Effector CD4-positive, alpha-beta T cell (primary cell): ENCODE data around the gene MAPT.
A peak's percentile ranks its signal among the peaks of the same experiment; 100 is the strongest.

Experiments used
- DNase-seq: peaks from one replicate; pipeline ENCODE4 v3.0.0-alpha.2; 2020

Gene MAPT

GRCh38 chr17:46037722-46038255 lies 143.4 kb downstream of the MAPT start:
- no peak for DNase-seq

DNA sequence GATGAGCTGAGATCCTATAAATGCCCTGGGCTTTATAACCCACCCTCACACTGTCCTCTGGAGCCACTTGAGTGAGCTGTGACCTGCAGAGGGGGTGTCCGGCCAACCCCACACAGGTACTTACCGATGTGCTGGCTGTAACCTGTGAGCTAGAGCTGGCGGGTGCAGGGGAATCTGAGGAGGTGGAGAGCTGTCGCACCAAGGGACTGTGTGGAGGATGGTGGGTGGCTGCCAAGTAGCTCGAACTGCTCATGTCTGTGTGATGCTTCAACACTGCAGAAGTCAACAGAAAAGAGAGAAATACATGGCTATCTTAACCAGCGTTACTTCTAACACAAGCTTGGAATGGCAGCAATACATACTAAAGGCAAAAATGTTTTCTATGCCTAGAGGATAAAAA lies 144.1 kb downstream of the MAPT start:
- DNase-seq: no peak

- DNase-seq: no peak
Measured at GRCh38 chr17:46038937-46039336, 144.6 kb downstream of the MAPT start.

DNA sequence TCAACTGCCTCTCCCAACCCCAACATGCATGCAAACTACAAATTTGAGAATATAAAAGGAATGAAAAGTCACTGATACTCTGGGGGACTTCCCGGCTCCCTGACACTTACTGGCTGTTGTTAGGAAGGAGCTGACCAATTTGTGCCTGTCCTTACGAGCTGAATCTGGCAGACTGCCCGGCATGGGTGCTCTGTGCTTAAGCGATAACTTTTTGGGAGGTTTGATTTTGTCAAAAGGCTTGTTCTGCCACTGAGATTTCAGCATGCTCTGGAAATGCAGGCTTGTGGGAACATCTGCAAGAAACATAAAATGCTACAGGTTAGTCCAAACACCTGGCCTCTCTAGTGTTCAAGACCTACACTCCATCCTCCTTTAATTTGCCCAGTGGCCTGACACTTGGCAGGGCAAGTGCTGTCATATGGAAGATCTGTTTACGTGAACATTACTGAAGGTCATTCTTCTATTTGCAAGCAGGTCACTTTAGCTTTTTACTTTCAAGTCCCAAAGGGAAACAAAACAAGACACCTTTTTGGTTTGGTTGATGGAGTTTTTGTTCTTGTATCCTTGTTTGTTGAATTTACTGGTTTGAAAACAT lies 145.3 kb downstream of the MAPT start:
- DNase-seq: no peak

- no peak for DNase-seq
Measured at GRCh38 chr17:46042246-46042645, 147.9 kb downstream of the MAPT start.

GRCh38 chr17:46042925-46043324 lies 148.6 kb downstream of the MAPT start:
- DNase-seq: no peak

GRCh38 chr17:46043606-46044005 lies 149.3 kb downstream of the MAPT start:
- DNase-seq: no peak

DNA sequence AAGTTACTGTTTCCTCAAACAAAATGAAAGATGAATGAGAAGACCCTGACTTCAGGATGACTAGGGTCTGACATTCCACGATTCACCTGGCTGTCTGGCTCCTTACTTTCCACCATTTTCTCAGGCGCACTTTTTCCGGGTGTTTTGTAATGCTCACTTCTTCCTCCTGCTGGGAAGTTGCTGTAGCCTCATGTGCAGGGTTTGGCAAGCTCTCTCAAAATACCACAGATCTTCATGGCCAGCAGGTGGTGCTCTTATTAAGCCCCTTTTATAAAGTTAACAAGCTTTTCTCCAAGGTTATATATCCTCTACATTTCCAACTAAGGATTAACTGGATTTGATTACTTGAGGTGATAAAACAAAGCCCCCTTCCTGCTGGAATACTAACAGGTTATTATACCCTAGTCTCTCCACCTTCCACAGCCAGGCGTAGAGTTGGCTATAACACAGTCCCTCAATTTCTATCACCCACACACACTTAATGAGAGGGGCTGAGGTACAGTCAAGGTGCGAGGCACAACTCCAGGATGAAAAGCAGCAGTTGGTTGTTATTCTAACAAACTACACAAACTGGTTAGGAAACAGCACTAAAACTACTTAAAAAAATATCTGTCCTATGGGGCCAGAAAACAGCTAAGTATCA lies 150.1 kb downstream of the MAPT start:
- DNase-seq: peak; percentile 36

DNA sequence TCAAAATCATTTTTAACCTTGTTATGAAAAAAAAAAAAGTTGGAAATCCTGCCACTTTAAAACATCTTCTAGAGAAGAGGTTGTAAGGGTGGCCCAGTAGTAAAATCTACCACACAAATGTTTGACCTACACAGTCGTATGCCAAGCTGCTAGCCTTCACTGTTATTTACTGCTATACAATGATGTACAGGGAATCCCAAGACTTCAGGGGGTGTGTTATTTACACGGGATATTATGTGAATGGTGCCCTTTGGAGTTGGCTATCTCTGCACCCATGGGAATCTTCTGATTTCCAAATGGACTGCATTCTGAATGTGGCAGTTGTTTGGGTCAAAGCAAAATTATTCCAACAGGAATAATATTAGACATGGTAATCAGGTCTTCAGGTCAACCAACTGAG lies 150.6 kb downstream of the MAPT start:
- DNase-seq: no peak

DNA sequence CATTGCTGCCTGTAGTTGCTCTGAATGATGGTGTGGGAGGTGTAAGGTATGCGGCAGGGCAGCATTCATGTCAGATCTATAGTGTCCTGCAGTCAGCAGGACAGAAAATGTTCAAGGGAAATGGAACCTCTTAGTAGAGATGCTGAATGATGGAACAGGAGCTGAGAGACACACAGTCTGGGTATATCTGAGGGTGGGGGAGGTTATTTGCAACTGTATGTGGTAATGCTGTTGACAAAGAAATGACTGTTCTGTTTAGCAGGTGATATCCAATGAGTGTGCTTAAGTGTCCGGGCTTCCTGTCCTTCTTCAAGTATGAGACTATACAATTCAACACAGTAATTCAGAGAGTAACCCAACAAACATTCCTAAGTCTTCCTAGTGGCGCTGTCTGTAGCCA lies 151.3 kb downstream of the MAPT start:
- DNase-seq: no peak

GRCh38 chr17:46046957-46047356 lies 152.6 kb downstream of the MAPT start:
- DNase-seq: no peak

DNA sequence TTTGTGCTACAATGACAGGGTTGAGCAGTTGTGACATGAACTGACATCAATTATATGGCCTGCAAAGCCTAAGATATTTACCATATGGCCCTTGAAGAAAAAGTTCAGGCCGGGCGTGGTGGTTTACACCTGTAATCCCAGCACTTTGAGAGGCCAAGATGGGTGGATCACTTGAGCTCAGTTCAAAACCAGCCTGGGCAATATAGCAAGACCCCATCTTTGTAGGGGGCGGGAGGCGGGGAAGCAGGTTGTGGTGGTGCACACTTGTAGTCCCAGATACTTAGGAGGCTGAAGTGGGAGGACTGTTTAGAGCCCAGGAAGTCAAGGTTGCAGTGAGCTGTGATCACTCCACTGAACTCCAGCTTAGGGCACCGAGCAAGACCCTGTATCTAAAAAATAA lies 153.0 kb downstream of the MAPT start:
- DNase-seq: no peak

DNA sequence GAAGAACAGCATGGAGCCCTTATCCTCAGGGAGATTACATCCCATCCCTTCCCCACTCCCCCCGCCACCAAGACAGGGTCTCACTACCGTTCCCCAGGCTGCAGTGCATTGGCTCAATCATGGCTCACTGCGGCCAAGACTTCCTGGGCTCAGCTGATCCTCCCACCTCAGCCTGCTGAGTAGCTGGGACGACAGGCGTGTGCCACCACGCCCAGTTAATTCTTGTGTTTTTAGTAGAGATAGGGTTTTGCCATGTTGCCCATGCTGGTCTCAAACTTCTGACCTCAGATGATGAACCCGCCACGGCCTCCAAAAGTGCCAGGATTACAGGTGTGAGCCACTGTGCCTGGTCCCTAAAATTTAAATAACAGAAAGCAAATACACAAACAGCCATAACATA lies 153.5 kb downstream of the MAPT start:
- DNase-seq: no peak

DNA sequence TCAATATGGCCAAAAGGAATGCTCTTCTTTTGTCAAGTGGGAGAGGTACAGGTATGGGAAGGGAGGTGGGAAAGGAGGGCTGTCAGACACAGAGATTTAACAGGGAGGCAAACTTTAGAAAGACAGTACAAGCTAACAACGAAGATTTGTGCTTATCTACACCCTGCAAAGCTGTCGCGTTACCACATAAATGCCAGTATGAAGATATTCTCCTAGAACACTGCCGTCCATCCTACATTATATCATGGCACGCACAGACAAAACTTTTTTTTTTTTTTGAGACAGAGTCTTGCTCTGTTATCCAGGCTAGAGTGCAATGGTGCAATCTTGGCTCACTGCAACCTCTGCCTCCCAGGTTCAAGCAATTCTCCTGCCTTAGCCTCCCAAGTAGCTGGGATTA lies 155.3 kb downstream of the MAPT start:
- no peak for DNase-seq

GRCh38 chr17:46053911-46054534 lies 159.7 kb downstream of the MAPT start:
- DNase-seq: no peak

GRCh38 chr17:46056800-46057304 lies 162.5 kb downstream of the MAPT start:
- no peak for DNase-seq

DNA sequence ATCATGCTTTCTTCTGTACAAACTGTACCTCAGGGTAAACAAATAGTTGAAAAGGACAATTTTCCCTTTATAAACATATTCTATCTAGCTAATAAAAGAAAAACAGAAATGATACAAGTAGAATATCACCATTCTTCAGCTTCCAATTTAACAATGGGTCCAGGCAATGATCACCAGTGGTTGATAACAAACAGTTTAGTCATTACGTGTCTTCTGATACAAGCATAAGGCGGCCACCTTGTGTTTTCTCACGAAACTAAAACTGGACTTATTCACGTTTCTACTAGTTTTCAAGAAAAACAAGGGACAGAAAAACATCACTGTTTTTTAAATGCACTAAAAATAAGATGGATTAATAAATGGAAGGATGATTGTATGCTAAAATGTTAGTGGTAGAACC lies 163.0 kb downstream of the MAPT start:
- no peak for DNase-seq

DNA sequence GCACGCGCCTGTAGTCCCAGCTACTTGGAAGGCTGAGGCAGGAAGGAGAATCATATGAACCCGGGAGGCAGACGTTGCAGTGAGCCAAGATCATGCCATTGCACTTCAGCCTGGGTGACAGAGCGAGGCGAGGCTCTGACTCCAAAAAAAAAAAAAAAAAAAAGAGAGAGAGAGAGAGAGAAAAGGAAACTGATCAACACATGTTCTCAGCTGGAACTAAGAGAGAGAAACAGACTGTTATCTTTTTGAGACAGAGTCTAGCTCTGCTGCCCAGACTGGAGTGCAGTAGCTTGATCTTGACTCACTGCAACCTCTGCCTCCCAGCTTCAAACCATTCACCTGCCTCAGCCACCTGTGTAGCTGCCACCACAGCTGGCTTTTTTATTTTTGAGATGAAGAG lies 165.1 kb downstream of the MAPT start:
- no peak for DNase-seq

DNA sequence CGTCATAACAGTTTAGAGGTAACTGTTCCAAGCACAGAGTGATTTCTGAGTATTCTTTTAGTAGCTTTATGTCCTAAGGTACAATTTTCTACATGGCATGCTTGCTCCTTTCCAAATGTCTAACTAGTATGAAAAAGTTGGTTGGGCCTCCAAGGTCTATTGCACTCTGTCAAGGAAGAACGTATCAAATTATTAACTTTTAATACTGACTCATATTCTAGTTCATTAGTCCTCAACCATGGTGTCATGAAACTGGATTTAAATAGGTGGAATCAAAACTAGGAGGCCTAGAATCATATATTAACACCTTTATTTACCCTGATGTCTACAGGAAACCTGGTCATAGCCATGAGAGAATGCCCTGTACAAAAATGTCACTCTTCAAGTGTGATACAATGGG lies 166.1 kb downstream of the MAPT start:
- DNase-seq: no peak

DNA sequence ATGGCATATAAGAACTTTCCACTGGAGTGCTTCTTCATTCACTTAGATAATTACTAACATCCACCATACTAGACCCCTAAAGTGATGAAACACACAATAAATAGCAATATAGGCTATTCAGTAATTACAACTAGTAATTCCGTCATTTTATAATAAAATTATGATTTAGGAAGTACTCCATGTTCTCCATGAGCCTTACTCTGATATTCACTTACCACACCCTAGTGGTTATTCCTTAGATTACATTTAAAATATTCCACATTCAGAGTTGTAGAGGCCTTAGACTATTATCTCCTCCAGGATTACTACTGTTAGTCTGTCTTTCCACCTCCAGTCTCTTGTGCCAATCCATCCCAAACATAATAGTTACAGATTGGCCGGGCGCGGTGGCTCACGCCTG lies 167.1 kb downstream of the MAPT start:
- DNase-seq: no peak

DNA sequence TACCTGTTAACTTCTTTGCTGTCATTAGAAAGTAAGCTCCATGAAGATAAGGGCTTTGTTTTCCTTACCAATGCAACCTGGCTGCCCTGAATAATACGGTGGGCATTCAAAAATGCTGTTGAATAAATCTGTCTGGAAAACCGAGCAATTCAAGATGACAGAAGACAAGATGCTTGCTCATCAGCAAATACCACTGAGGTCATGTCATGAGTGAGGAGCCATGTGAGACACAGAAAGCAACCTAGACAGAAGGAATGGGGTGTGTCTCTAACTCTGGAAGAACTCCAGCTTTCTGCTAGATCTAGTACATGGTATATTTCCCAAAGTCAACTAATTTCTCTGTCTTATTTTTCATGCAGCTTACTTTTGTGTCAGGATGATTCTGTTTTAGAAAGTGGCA lies 168.9 kb downstream of the MAPT start:
- DNase-seq: no peak

DNA sequence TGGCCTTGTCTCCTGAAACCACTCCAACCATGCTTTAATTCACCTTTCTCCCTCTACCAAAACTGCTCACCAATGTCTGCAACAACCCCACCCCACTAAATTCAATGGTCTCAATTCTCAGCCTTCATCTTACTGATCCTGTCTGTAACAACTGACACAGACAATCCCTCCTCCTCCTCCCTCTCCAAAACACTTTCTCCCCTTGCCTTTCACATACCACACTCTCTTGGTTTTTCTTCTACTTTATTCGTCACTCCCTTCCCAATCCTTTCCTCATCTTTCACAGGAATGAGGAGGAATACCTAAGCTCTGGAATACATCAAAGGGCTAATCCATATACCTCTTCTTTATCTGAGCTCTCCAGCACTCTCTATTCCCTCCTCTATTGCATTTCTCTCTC lies 170.1 kb downstream of the MAPT start:
- DNase-seq: no peak

GRCh38 chr17:46071796-46072195 lies 177.4 kb downstream of the MAPT start:
- no peak for DNase-seq

- no peak for DNase-seq
Measured at GRCh38 chr17:46072998-46073397, 178.6 kb downstream of the MAPT start.
